SK-N-SH treated with all-trans-retinoic acid at 6 μM for 48 hours (cell line): ENCODE measurements around the gene TBC1D4.

ENCODE experiments used
- ATAC-seq: fragments of 200-7000 bp; cut with Tn5 transposase; 3 replicates; pipeline ENCODE4 v1.9.1; 2020; ENCODE audit warnings: mild to moderate bottlenecking, moderate library complexity
- ARNTL ChIP-seq: fragments of 450-650 bp; formaldehyde crosslinking; IDR thresholded peaks from 2 replicates; pipeline ENCODE4 v1.5.0; 2020; ENCODE audit warnings: low read depth, mild to moderate bottlenecking, moderate library complexity, borderline replicate concordance
- BACH2 ChIP-seq: fragments of 250-450 bp; sonication (Bioruptor Pico); IDR thresholded peaks from 2 replicates; pipeline ENCODE4 v1.9.0; 2021; ENCODE audit warnings: mild to moderate bottlenecking, borderline replicate concordance
- CSDC2 ChIP-seq: fragments of 250-450 bp; sonication (Bioruptor Pico); IDR thresholded peaks from 2 replicates; pipeline ENCODE4 v1.5.0; 2020; ENCODE audit warnings: mild to moderate bottlenecking, moderate library complexity
- CSRNP3 ChIP-seq: fragments of 250-450 bp; sonication (Bioruptor Pico); IDR thresholded peaks from 2 replicates; pipeline ENCODE4 v1.5.1; 2021; ENCODE audit warnings: mild to moderate bottlenecking, moderate library complexity
- ESRRG ChIP-seq: fragments of 250-450 bp; sonication (Bioruptor Pico); IDR thresholded peaks from 2 replicates; pipeline ENCODE4 v1.6.1; 2021; ENCODE audit warnings: mild to moderate bottlenecking
- OSR1 ChIP-seq: fragments of 250-450 bp; sonication (Bioruptor Pico); IDR thresholded peaks from 2 replicates; pipeline ENCODE4 v1.8.0; 2022; ENCODE audit warnings: moderate library complexity, mild to moderate bottlenecking, inconsistent platforms
- POU6F1 ChIP-seq: fragments of 250-450 bp; sonication (Bioruptor Pico); IDR thresholded peaks from 2 replicates; pipeline ENCODE4 v1.8.0; 2021; ENCODE audit warnings: low read depth, mild to moderate bottlenecking, moderate library complexity, borderline replicate concordance
- PPARA ChIP-seq: fragments of 250-450 bp; sonication (Bioruptor Pico); IDR thresholded peaks from 2 replicates; pipeline ENCODE4 v1.5.0; 2020; ENCODE audit warnings: mild to moderate bottlenecking, borderline replicate concordance
- RARB ChIP-seq: fragments of 250-450 bp; sonication (Bioruptor Pico); IDR thresholded peaks from 2 replicates; pipeline ENCODE4 v1.8.0; 2021; ENCODE audit warnings: mild to moderate bottlenecking, moderate library complexity
- SNAI2 ChIP-seq: fragments of 250-450 bp; sonication (Bioruptor Pico); IDR thresholded peaks from 2 replicates; pipeline ENCODE4 v1.5.0; 2020; ENCODE audit warnings: mild to moderate bottlenecking, moderate library complexity
- TOX ChIP-seq: fragments of 250-450 bp; sonication (Bioruptor Pico); IDR thresholded peaks from 2 replicates; pipeline ENCODE4 v1.8.0; 2021; ENCODE audit warnings: mild to moderate bottlenecking, moderate library complexity, borderline replicate concordance
- TSHZ2 ChIP-seq: fragments of 250-450 bp; sonication (Bioruptor Pico); IDR thresholded peaks from 2 replicates; pipeline ENCODE4 v1.5.0; 2020; ENCODE audit warnings: mild to moderate bottlenecking, moderate library complexity
- ZFP3 ChIP-seq: fragments of 250-450 bp; sonication (Bioruptor Pico); IDR thresholded peaks from 2 replicates; pipeline ENCODE4 v1.5.0; 2020; ENCODE audit warnings: mild to moderate bottlenecking, moderate library complexity
- ZFP30 ChIP-seq: fragments of 450-650 bp; formaldehyde crosslinking; IDR thresholded peaks from 2 replicates; pipeline ENCODE4 v1.5.0; 2022; ENCODE audit warnings: mild to moderate bottlenecking, moderate library complexity
- ZNF565 ChIP-seq: fragments of 450-650 bp; formaldehyde crosslinking; conservative IDR thresholded peaks from 2 replicates; pipeline ENCODE4 v1.5.0; 2020; ENCODE audit warnings: low read depth, mild to moderate bottlenecking, moderate library complexity
- ZNF70 ChIP-seq: fragments of 450-650 bp; formaldehyde crosslinking; IDR thresholded peaks from 2 replicates; pipeline ENCODE4 v1.5.0; 2020; ENCODE audit warnings: mild to moderate bottlenecking, moderate library complexity
- TF ChIP-seq, protein P1 (sequence below): fragments of 250-450 bp; sonication (Bioruptor Pico); IDR thresholded peaks from 2 replicates; pipeline ENCODE4 v1.5.1; 2020; ENCODE audit warnings: low read depth, mild to moderate bottlenecking, moderate library complexity

The TBC1D4 gene

DNA sequence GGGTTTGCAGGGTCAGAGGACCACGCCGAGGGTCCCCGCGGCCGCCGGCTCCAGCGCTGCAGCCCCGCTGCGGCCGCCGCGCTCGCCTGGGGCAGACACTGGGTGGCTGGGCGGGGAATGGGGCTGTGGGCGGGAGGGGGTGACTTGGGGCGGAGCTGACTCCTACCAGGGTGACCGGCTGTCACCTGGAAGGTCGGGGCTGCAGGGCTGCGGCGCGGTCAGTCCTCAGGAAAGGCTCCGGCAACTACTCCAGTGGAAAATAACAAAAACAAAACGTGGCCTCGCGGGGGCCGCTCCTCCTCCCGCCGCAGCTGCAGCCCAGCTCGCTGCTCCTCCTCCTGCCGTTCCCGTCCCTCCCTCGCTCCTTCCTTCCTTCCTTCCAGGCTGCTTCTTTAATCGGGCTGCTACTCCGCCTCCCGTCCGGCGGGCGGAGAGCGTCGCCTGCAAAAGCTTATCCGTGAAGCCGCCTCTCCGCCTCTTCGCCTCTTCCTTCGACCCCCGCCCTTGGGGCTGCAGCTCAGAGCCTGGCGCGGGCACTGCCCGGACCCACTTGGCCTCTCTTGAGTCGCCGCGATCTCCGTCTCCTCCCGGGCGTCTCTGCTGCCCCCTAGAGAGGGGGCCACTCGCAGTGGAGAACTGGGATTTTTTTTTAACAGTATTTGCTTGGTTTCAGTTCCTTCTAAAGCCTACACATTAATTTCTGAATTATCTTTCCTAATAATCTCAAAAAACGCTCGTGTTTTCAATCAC is at the start of gene TBC1D4:
Gene TBC1D4, minus strand, starts transcription at position 100 of the 750 bp plus-strand sequence. CDS start 402 bp downstream, outside the sequence.
- TF ChIP-seq PPARA (CRISPR knock-in tag): no peak
- TF ChIP-seq TOX (CRISPR knock-in tag): no peak
- TF ChIP-seq SNAI2 (CRISPR knock-in tag): no peak
- no peak for TF ChIP-seq ZFP30 (CRISPR knock-in tag)
- TF ChIP-seq CSRNP3 (CRISPR knock-in tag): no peak
- TF ChIP-seq POU6F1 (CRISPR knock-in tag): no peak
- TF ChIP-seq RARB (CRISPR knock-in tag): no peak
- no peak for TF ChIP-seq ZFP3 (CRISPR knock-in tag)
- TF ChIP-seq, protein P1, sequence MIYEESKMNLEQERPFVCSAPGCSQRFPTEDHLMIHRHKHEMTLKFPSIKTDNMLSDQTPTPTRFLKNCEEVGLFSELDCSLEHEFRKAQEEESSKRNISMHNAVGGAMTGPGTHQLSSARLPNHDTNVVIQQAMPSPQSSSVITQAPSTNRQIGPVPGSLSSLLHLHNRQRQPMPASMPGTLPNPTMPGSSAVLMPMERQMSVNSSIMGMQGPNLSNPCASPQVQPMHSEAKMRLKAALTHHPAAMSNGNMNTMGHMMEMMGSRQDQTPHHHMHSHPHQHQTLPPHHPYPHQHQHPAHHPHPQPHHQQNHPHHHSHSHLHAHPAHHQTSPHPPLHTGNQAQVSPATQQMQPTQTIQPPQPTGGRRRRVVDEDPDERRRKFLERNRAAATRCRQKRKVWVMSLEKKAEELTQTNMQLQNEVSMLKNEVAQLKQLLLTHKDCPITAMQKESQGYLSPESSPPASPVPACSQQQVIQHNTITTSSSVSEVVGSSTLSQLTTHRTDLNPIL (CRISPR knock-in tag): no peak
- peak; percentile 89 for ATAC-seq

- ATAC-seq: no peak
These were observed 48.6 kb upstream of the TBC1D4 start for GRCh38 chr13:75530549-75530961.

DNA sequence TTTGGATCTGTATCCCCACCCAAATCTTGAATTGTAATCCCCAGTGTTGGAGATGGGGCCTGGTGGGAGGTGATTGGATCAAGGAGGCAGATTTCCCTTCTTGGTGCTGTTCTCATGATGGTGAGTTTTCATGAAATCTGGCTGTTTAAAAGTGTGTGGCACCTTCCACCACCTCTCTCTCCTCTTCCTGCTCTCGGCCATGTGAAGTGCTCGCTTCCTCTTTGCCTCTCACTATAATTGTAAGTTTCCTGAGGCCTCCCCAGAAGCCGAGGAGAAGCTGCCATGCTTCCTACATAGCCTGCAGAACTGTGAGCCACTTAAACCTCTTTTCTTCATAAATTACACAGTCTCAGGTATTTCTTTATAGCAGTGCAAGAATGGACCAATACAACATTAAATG is 40.0 kb upstream of the TBC1D4 start:
- ATAC-seq: no peak
- TF ChIP-seq TOX (CRISPR knock-in tag) (no peak), TSHZ2 (CRISPR knock-in tag) (no peak), ZFP30 (CRISPR knock-in tag) (no peak), ZNF565 (CRISPR knock-in tag) (no peak), ARNTL (no peak)

More at GRCh38 chr13:75530549-75530961, 48.6 kb upstream of the TBC1D4 start:
- TF ChIP-seq ZFP3 (CRISPR knock-in tag) (no peak), SNAI2 (CRISPR knock-in tag) (no peak), ZNF565 (CRISPR knock-in tag) (no peak), BACH2 (no peak), ESRRG (CRISPR knock-in tag) (no peak)
- TF ChIP-seq, all 23 proteins: peak for 0

GRCh38 chr13:75518439-75519088 is 36.6 kb upstream of the TBC1D4 start:
- ATAC-seq: no peak
- TF ChIP-seq ZFP30 (CRISPR knock-in tag): no peak
- no peak for TF ChIP-seq CSDC2 (CRISPR knock-in tag)
- TF ChIP-seq ZNF70 (CRISPR knock-in tag): no peak
- no peak for TF ChIP-seq OSR1 (CRISPR knock-in tag)
- no peak for TF ChIP-seq POU6F1 (CRISPR knock-in tag)
